ENCODE results near the gene MGRN1.

MGRN1 gene

DNA sequence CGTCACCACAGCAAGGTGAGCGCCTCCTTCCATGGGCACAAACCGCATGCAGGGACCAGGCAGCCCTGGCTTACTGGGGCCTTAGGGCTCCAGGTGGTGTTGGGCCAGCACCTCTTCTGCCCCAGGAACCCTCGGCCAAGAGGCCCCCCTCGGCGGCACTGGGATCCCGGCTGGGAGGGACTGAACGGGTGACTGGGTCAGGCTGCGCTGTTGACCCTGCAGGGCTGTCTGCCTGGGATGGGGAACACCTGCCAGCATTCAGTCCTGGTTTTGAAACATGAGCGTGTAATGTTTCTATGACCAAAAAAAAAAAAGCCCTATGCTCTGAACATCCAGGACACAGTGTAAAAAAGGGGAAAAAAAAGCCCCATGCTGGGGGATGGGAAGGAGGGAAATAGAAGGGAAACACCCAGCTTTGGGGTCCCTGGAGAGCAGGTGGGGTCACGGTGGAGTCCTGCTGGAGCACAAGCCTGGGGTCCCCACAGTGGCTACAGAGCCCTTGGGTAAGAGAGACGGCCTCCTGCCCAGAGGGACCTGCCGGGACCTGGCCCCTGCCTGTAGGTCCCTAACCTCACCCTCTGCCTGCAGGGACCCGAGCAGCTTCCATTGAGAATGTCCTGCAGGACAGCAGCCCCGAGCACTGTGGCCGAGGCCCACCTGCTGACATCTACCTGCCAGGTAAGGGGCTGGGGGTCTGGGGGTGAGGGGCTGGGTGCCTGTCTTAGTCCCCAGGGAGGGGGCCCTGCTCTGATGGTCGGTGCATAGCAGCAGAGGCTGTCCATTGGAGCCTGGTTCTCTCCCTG is 58.8 kb downstream of the MGRN1 start:
- Histone ChIP-seq H3K4me1 (ENCODE audit: insufficient read depth, low read length) (no peaks in the 10 kb centered on the region), H3K36me3 (ENCODE audit: insufficient read depth, low read length) (peaks cover 61% of the 10 kb centered on the region), H3K9me3 (ENCODE audit: insufficient read depth, low read length, severe bottlenecking) (no peaks in the 10 kb centered on the region), H3K4me3 (ENCODE audit: low read depth in 1 of 2, low read length in 2 of 2) (no peak overlapping the region), H3K27ac (ENCODE audit: low read length) (no peak overlapping the region), H4K20me1 (ENCODE audit: insufficient read depth, low read length) (peaks cover 4% of the 10 kb centered on the region), H3K79me2 (ENCODE audit: insufficient read depth, low read length) (no peaks in the 10 kb centered on the region), H3K9ac (ENCODE audit: low read depth, low read length) (no peak overlapping the region), H2AFZ (ENCODE audit: low read depth, low read length) (no peak overlapping the region), H3K4me2 (ENCODE audit: insufficient read depth, low read length) (no peak overlapping the region), H3K27me3 (ENCODE audit: insufficient read depth, low read length, poor library complexity) (no peaks in the 10 kb centered on the region)
- ATAC-seq (ENCODE audit: insufficient read depth, low read depth) (no peak), DNase-seq (no peak)
- no peak for TF ChIP-seq EZH2 (IDR thresholded peaks at IDR 0.05; ENCODE audit: borderline replicate concordance, low read depth, low read length, severe bottlenecking)
- TF ChIP-seq, protein P1, sequence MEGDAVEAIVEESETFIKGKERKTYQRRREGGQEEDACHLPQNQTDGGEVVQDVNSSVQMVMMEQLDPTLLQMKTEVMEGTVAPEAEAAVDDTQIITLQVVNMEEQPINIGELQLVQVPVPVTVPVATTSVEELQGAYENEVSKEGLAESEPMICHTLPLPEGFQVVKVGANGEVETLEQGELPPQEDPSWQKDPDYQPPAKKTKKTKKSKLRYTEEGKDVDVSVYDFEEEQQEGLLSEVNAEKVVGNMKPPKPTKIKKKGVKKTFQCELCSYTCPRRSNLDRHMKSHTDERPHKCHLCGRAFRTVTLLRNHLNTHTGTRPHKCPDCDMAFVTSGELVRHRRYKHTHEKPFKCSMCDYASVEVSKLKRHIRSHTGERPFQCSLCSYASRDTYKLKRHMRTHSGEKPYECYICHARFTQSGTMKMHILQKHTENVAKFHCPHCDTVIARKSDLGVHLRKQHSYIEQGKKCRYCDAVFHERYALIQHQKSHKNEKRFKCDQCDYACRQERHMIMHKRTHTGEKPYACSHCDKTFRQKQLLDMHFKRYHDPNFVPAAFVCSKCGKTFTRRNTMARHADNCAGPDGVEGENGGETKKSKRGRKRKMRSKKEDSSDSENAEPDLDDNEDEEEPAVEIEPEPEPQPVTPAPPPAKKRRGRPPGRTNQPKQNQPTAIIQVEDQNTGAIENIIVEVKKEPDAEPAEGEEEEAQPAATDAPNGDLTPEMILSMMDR (IDR thresholded peaks at IDR 0.05; ENCODE audit: borderline replicate concordance, extremely low read depth, low read length, poor library complexity, severe bottlenecking) = no peak

DNA sequence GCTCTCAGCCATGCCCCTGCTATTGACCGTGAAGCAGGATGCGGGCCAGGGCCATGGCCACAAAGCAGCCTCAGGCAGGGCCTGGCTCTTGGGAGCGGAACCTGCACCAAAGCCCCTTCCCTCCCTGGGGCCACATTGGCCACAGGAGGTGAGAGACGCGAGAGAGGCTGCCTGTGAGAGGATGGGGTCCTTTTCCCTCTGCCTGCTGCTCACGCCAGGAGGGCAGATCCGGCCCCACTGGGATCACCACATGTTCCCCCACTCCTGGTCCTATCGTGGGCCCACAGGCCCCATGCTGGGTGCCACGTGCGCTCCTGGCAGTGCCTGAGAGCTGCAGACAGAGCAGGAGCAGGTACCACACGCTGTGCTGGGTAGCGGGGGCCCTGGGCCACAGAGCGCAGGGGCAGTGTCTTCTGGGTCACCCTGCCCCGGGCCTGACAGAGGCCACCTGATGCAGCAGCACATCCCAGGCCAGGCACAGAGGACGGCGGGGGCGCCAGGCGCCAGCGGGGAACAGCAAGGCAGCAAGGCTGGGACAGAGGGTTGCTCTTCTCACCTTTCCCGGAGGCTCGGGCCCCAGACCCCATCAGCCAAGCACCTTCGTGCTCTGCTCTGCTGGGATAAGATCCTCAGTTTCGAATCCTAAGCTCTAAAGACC is 59.6 kb downstream of the MGRN1 start:
- H3K27ac ChIP-seq (ENCODE audit: low read length) = no peak overlapping the region
- H3K79me2 ChIP-seq (ENCODE audit: insufficient read depth, low read length) = no peaks in the 10 kb centered on the region
- H3K4me1 ChIP-seq (ENCODE audit: insufficient read depth, low read length) = no peaks in the 10 kb centered on the region
- no peaks in the 10 kb centered on the region for H3K27me3 ChIP-seq (ENCODE audit: insufficient read depth, low read length, poor library complexity)
- H3K4me3 ChIP-seq (ENCODE audit: low read depth in 1 of 2, low read length in 2 of 2) = no peak overlapping the region
- peaks cover 4% of the 10 kb centered on the region for H4K20me1 ChIP-seq (ENCODE audit: insufficient read depth, low read length)
- no peaks in the 10 kb centered on the region for H3K9me3 ChIP-seq (ENCODE audit: insufficient read depth, low read length, severe bottlenecking)
- H3K9ac ChIP-seq (ENCODE audit: low read depth, low read length) = no peak overlapping the region
- no peak for DNase-seq
- no peak overlapping the region for H2AFZ ChIP-seq (ENCODE audit: low read depth, low read length)
- no peak for ATAC-seq (ENCODE audit: insufficient read depth, low read depth)
- H3K36me3 ChIP-seq (ENCODE audit: insufficient read depth, low read length) = peaks cover 66% of the 10 kb centered on the region
- TF ChIP-seq, protein P1 (IDR thresholded peaks at IDR 0.05; ENCODE audit: borderline replicate concordance, extremely low read depth, low read length, poor library complexity, severe bottlenecking) = no peak
- no peak for TF ChIP-seq EZH2 (IDR thresholded peaks at IDR 0.05; ENCODE audit: borderline replicate concordance, low read depth, low read length, severe bottlenecking)
- H3K4me2 ChIP-seq (ENCODE audit: insufficient read depth, low read length) = no peak overlapping the region

DNA sequence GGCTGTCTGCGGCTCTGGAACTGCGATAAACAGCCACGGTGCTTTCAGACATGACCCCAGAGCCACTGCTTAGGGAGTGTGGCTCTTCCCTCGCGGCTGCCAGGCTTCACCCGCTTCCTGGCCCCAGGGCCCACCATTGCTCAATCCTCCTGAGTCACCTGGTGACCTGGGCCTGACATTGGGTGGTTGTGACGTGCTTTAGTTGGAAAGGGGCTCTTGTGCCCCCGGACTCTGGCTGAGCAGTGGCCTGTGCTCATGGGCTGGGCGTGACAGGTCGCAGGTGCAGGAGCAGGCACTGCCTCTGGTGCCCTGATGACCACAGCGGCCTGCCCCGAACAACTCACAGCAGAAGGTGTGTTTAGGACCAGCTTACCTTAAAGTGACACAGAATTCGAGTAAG is 60.1 kb downstream of the MGRN1 start:
- Histone ChIP-seq H3K79me2 (ENCODE audit: insufficient read depth, low read length) (no peaks in the 10 kb centered on the region), H3K4me3 (ENCODE audit: low read depth in 1 of 2, low read length in 2 of 2) (no peak overlapping the region), H3K9me3 (ENCODE audit: insufficient read depth, low read length, severe bottlenecking) (no peaks in the 10 kb centered on the region), H2AFZ (ENCODE audit: low read depth, low read length) (no peak overlapping the region), H3K27ac (ENCODE audit: low read length) (no peak overlapping the region), H3K27me3 (ENCODE audit: insufficient read depth, low read length, poor library complexity) (no peaks in the 10 kb centered on the region), H3K4me2 (ENCODE audit: insufficient read depth, low read length) (no peak overlapping the region), H3K36me3 (ENCODE audit: insufficient read depth, low read length) (peaks cover 65% of the 10 kb centered on the region), H3K9ac (ENCODE audit: low read depth, low read length) (no peak overlapping the region), H3K4me1 (ENCODE audit: insufficient read depth, low read length) (no peaks in the 10 kb centered on the region), H4K20me1 (ENCODE audit: insufficient read depth, low read length) (peaks cover 4% of the 10 kb centered on the region)
- TF ChIP-seq, protein P1 (IDR thresholded peaks at IDR 0.05; ENCODE audit: borderline replicate concordance, extremely low read depth, low read length, poor library complexity, severe bottlenecking) = no peak
- DNase-seq (no peak), ATAC-seq (ENCODE audit: insufficient read depth, low read depth) (no peak)
